ENCODE measurements around the gene NBR1. TPM values are rescaled to one million over a fixed set of nuclear protein-coding genes. Genes with fewer than 3 reads are reported as not detected.

Gene NBR1
- total RNA-seq, 1 experiment from 2014 or later = 60.8 TPM

- Histone ChIP-seq H3K4me3 (replicated peaks in 1 of 2; ENCODE audit: low read depth in 1 of 2, low read length in 2 of 2) (no peak overlapping the region), H3K27me3 (ENCODE audit: insufficient read depth, low read length) (no peaks in the 10 kb centered on the region), H3K79me2 (ENCODE audit: insufficient read depth, low read length) (no peaks in the 10 kb centered on the region), H3K9me2 (ENCODE audit: insufficient read depth) (no peaks in the 10 kb centered on the region), H4K20me1 (ENCODE audit: insufficient read depth) (no peaks in the 10 kb centered on the region), H3K9ac (ENCODE audit: low read length) (no peak overlapping the region), H3K4me2 (ENCODE audit: low read length) (no peak overlapping the region), H2AFZ (ENCODE audit: low read depth, low read length, poor library complexity, severe bottlenecking) (no peak overlapping the region), H3K27ac (ENCODE audit: low read depth, low read length) (no peak overlapping the region), H3K36me3 (ENCODE audit: control insufficient read depth in 1 of 2, insufficient read depth in 2 of 2, low read length in 2 of 2) (peaks cover 30 to 40% of the 10 kb centered on the region in 2 experiments), H3K9me3 (ENCODE audit: control insufficient read depth in 1 of 2, insufficient read depth in 1 of 2, low read depth in 1 of 2, low read length in 2 of 2) (no peaks in the 10 kb centered on the region), H3K4me1 (ENCODE audit: control insufficient read depth in 1 of 2, insufficient read depth in 2 of 2, low read length in 2 of 2) (no peaks in the 10 kb centered on the region)
- intact Hi-C loops (cut with micrococcal nuclease) = no loop called here
- ATAC-seq (no peak), DNase-seq (ENCODE audit: low read depth, low spot score) (no peak)
- no TSS peak for BruUV-seq (replicated peaks)
- ChIA-PET POLR2A (interaction anchor here (2.0 to 2.6 kb wide), 2 partner anchors 12 to 116 kb away, joined by 6 to 12 read pairs; partner anchors contain the start of gene TMEM106A), CTCF (interaction anchor here (0.6 kb wide), 1 partner anchor 190 kb away, joined by 3 read pairs; no protein-coding TSS in a partner anchor), RAD21 (ENCODE audit: low non-redundant PET in 1 of 2, low total read pairs in 2 of 2, uncharacterized antibody in 2 of 2, unreplicated experiment in 2 of 2) (no interaction called here)
- TF ChIP-seq ZNF274 (IDR thresholded peaks at IDR 0.05; ENCODE audit: low read depth, low read length) = no peak
- TF ChIP-seq YY1 (IDR thresholded peaks at IDR 0.05; ENCODE audit: extremely low read depth, insufficient replicate concordance, low read depth, low read length) = no peak
- TF ChIP-seq ZBTB33 (IDR thresholded peaks at IDR 0.05; ENCODE audit: extremely low read depth, insufficient replicate concordance, low read length) = no peak
- no peak for TF ChIP-seq EZH2phosphoT487 (IDR thresholded peaks at IDR 0.05; ENCODE audit: borderline replicate concordance)
- TF ChIP-seq POLR2AphosphoS5 (IDR thresholded peaks at IDR 0.05; ENCODE audit: low read depth, low read length) = no peak
- TF ChIP-seq CTCF (IDR thresholded peaks at IDR 0.05 in 2 of 3, conservative IDR thresholded peaks at IDR 0.05 in 1 of 3; ENCODE audit: borderline replicate concordance in 1 of 3, insufficient read depth in 1 of 3, low read depth in 2 of 3, low read length in 2 of 3) = no peak
- TF ChIP-seq JUND (IDR thresholded peaks at IDR 0.05) = no peak
Measured at GRCh38 chr17:43199633-43200032, 28.6 kb downstream of the NBR1 start.
